ENCODE measurements around the gene MFSD6L. TPM values are rescaled to one million over a fixed set of nuclear protein-coding genes. Genes with fewer than 3 reads are reported as not detected.

MFSD6L gene, protein sequence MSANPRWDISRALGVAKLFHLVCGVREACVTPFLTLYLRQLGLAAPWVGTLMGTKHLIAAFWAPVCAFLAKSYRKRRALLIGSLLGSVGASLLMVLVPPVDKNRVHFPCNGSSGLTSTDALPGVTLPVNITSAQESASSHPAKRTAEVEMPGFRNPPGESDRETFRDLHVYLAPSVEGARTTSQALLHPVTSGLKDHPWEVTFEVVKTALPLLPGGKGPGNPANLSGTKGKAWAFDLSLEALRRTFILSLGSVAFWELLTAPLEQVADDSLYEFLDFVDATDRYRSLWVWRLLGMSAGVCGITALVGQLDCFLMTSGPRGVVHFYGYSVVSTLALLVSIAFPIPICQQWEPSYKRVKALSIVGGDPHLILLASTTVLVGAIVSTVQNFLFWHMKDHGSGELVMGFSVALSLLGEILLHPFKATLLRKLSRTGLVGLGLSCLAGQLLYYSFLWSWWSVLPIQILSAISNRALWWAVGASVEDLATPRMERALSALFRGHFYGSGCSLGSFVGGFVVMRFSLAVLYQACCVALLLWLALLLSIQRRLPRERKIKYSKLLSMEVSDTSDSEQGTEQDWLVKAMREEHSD
- 2.9 TPM for total RNA-seq

DNA sequence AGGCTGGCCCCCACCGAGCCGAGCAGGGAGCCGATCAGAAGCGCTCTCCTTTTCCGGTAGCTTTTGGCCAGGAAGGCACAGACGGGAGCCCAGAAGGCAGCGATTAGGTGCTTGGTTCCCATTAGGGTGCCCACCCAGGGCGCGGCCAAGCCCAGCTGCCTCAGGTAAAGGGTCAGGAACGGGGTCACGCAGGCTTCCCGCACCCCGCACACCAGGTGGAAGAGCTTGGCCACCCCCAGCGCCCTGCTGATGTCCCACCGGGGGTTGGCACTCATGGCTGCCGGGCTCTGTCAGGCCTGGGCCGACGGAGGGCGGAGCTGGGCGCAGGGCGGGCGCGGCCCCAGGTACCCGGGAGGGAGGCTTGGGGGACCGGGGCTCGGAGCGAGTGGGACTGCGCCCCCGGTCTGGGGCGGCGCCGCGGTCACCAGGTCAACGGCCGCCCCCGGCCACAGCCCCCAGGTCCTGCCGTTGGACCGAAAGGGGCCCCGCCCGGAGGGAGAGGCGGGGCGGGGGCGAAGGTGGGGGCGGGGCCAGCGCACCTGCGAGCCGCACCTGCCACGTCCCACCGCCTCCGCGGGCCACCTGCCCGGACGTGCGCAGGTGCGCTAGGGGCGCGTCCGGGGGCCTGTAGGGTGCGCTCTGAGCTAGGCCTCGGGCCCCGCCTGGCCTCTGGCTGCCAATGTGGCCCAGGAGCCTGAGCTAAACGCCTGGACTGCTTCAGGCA, at the start of gene MFSD6L:
Gene MFSD6L, minus strand, starts transcription at position 520 of the 724 bp plus-strand sequence. Its CDS starts 245 bp downstream, at position 275.
- DNase-seq (ENCODE audit: low spot score) = peak; percentile 56

DNA sequence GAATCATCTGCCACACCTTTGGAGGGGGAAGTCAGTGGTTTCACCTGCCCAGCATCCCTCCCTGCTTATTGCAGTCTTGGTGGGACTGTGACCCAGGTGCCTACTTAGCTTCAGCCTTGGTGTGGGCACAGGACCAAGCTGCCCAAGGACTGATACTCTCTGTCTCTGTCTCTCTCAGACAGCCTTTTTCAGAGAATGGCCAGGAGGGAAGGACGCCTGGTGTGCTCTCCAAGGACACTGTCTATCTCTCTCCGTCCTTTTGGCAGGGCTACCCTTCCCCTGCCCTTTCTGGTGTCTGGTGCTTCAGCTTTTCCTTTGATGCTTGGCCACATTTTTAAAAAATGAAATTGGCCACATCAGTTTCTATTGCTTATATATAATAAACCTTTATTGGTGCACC, 48.7 kb upstream of the MFSD6L start:
- DNase-seq (ENCODE audit: low spot score) = no peak

DNA sequence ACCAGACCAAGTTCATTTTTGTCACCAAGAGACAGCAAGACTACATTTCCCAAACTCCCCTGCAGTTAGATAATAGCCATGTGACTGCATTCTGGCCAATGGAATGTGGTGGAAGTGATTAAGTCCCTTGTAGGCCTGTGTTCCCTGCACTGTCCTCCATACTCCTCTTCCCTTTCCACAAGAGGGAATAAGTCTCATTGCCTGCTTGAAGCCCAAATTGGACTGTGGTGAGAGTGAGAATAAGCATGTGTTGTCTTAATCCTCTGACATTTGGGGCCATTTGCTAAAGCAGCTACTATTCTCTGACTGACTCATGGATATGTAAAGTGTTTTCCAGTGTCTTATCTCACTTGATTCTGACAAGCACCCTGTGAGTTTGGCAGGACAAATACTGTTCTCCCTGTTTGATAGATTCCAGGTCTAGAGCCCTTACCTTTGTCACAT, 47.6 kb upstream of the MFSD6L start:
- no peak for DNase-seq (ENCODE audit: low spot score)

DNA sequence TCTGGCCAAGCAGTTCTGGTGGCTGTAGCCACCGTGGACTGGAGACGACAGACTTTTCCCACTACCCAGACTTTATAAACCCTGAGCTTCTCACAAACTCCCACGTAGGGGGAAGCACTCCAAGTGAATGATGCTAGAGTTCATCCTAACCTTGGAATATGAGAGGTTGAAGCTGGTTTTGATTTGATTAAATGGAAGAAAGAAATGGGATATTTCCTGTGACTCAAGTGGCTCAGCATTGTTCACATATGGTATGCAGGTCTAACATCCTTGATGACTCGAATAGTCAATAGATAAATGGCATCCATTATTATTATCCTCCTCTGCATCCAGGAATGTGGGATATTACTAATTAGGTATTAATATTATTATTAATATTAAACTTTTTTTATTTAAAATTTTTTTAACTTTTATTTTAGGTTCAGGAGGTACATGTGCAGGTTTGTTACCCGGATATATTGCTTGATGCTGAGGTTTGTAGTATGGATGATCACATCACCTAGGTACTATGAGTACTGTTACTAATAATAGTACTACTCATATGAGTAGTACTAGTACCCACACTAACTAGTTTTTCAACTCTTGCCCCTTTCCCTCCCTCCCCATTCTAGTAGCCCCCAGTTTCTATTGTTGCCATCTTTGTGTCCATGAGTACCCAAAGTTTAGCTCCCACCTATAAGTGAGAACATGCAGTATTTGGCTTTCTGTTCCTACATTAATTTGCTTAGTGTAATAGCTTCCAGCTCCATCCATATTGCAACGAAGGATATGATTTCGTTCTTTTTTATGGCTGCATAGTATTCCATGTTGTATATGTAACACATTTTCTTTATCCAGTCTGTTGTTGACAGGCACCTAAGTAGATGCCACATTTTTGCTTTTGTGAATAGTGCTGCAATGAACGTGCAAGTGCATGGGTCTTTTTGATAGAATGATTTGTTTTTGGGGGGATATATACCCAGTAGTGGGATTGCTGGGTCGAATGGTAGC, 45.4 kb upstream of the MFSD6L start:
- DNase-seq (ENCODE audit: low spot score) = no peak

DNA sequence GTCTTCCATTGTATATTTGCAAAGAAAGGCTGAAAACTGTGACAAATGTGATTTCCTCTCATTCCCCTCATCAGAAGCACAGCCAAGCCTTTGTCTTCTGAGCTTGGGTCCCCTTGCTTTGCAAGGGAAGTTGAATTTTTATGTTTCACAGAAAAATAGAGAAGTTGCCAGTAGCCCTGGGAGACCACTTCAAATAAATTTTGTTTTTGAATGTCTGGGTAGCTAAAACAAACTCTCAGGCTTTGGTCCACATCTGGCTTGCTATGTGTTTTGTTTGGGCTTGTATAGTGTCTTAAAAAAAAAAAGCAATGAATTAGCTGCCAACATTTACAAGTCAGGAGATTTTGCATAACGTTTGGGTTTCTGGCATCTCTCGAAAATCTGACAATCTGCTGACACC, 44.2 kb upstream of the MFSD6L start:
- DNase-seq (ENCODE audit: low spot score) = no peak

DNA sequence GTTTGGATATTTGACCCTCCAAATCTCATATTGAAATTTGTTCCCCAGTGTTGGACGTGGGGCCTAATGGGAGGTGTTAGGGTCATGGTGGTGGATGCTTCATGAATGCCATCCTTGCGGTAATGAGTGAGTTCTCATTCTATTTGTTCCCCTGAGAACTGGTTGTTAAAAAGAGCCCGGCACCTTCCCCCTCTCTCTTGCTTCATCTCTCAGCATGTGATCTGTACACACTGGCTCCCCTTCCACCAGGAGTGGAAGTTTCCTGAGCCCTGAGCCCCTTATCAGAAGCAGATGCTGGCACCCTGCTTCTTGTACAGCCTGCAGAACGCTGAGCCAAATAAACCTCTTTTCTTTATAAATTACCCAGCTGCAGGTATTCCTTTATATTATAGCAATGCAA, 42.7 kb upstream of the MFSD6L start:
- no peak for DNase-seq (ENCODE audit: low spot score)

DNA sequence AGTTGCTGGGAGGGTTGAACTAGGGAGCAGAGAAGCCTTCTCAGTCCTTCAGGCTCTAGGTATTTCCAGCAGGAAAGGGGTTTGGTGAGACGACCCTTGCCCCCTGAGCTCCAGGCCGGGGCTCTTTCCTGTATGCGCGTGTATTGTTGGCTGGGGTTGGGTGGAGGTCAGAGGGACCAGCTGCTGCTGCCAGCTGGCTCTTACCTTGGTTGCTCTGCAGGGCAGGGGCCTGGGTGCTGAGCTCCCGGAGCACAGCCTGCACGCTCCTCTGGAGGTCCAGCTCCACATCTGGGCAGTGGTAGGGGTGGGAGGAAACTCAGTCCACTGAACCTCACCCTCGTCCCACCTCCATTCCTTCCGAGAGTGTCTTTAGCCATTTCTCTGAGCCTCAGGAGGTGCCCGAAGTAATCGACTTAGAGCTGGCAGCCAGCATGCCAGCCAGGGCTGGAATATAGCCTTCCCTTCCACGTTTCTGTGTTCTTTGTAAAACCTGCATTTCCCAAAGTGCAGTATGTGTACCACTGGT, 40.3 kb upstream of the MFSD6L start:
- no peak for DNase-seq (ENCODE audit: low spot score)

DNA sequence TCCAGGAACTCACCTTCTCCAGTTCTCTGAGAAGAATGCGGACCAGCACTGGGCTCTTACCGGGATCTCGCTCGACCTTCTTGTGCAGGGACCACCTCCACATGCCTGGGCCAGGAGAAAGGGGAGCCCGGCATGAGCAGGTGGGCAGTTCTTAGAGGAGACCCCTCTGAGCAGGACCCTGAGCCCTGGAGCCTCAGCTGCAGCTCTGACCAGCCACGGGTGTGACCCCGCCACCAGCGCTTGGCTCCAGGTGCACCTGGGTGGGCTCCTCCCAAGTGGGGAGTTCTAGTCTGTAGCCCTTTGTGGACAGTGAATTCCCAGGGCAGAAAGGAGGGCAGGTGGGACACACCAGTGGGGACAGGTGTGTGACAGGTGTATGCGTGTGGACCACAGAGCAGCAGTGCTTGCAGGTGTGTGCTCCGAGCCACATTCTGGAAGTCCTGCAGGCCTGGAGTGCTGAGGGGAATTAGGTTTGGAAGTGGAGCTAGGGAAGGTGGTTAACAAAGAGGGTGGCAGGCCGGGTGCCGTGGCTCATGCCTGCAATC, 39.5 kb upstream of the MFSD6L start:
- no peak for DNase-seq (ENCODE audit: low spot score)

DNA sequence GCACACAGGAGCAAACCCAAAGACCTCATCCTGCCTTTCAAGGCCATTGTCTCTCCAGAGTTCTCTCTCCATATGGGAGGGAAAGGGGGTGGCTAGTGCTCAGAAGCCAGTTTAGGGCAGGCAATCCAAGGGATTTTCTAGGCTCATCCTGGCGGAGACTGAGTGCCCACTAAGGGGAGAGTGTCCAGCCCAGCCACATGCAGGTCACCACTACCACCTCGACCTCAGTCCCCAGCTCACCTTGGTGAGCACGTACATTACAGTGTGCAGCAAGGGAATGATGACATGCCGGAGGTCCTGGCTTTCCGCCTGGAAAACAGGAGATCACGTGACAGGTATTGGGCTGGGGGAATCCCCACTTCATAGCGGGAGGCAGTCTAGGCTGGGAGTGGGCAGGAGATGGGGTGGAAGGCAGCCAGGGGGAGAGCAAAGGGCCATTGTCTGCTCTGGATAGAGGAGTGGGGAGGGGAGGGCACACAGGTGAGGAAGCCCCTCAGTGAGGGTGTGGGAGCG, 38.5 kb upstream of the MFSD6L start:
- no peak for DNase-seq (ENCODE audit: low spot score)

DNA sequence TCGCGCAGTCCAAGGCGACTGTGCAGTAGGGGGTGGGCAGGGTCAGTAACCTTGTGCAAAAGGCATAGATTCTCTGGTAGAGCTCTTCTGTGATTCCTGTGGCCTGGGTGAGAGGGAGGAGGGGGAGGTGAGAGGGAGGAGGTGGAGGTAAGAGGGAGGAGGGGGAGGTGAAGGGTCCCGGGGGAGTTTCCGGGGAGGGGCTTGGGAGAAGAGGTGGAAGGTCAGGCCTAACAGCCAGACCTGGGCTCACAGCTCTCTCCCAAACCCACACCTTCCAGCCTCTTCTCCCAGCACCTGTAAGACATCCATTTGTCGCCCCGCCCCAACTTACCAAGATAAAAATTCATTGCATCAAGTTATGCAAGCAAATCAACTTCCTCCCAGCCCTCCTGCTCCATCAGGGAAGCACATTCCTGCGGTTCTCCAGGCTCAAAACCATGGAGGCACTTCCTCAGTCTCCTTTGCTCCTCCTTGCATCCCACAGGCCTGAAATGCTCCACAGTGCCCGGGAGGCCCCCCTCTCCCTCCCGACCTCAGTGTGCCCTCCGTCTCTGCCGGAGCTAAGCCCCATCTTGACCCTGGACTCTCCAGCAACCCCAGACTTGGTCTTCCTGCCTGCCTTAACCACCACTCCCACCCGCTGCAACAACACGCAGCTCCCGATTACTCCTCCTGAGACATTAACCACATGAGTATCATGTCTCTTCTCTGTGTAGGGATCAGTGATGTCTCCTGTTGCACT, 37.8 kb upstream of the MFSD6L start:
- no peak for DNase-seq (ENCODE audit: low spot score)

DNA sequence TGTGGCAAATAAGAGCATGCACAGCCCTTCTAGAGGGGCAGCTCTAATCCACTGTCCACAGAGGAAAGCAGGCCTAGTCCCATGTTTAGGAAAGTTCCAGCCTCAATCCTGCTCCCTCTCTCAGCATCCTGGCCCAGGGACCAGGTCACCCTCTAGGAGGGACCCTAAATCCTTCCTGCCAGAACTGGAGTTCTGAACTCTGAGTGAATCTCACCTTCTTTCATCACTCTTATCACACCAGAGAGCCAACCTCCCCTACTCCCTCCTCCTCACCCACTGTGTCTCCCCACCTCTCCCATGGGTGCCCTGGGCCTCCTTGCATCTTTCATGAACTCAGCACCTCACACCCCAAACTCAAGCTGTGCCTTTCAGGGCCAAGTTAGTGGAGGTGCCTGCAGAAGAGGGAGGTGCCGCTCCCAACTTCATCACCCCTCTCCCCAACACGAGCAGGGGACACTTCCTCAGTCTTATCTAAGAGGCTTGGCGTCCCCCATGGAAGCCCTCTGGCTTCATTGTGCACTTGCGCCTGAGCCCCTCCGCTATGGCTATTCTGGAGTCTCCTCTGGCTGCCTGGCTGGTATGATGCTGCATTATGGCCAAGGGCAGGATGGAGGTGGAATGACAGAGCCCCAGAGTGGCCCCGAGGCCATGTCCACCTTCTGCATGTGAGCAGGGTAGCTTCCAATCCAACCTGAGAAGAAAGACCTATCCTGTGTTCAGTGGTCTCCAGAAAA, 36.6 kb upstream of the MFSD6L start:
- peak; percentile 5 for DNase-seq (ENCODE audit: low spot score)

DNA sequence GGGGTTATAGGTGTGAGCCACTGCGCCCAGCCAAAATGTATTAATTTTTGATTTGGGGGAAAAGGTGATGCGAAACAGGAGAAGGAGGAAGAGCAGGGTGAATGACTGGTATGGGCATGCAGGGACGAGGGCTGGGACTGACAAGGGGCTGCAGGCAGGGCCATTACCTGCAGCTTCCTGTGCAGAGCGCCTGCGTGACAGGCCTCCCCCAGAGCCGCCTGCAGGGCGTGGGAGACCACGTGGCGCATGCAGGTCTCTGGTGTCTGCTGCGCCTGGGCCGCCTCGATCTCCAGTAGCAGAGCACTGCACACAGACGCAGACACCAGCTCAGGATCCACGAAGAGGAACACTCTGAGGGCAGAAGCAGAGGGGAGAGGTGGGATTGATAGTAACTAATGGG, 35.9 kb upstream of the MFSD6L start:
- peak; percentile 4 for DNase-seq (ENCODE audit: low spot score)

DNA sequence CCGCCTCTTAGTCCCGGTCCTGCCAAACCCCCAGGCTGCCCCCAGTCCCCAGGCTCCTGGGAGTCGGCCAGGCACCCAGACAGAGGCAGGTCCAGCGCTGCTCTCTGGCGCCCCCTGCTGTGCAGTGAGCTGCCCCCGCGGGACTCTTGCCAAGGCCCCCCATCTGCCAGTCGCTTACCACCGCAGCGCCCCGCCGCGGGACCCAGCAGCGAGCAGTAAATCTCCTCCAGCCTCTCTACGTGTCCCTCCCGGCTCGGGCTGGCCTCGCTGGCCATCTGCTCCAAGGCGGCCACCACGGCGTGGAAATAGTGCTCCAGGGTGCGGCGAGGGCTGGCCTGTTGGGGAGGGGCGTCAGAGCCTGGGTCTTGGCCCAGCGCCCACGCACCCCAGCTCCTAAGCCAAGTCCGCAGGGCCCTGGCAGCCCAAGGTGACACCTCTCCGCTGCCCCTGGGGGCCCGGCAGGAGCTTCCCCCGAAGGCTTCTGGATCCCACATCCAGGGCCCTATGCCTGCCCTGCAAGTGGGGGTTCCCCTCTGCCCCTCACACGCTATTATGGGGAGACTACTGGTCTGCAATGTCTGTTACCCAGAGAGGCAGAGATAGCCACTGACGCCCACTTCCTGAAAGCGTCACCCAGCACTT, 33.7 kb upstream of the MFSD6L start:
- no peak for DNase-seq (ENCODE audit: low spot score)

DNA sequence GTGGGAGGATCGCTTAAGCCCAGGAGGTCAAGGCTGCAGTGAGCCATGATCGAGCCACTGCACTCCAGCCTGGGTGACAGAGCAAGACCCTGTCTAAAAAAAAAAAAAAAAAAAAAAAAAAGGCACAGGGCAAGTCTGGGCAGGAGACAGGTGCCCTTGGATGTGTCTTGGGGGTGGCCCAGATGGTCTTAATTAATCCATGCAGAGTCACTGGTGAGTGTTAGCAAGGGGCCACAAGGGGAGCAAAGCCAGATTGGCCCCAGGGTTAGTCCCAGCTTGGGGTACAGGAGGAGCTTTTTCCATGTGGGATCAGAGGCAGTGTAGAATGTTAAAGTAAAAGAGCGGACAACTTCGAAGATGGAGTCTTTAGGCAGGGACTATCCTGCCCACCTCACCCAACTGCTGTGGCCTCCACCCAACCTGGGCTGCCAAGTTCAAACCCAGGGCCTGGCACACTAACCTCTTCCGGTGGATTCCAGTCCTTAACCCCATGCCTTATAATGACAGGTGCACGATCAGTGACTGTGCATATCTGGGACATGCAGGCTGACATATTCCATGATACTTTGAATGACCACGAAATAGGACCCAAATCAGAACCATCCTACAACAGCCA, 32.2 kb upstream of the MFSD6L start:
- no peak for DNase-seq (ENCODE audit: low spot score)

DNA sequence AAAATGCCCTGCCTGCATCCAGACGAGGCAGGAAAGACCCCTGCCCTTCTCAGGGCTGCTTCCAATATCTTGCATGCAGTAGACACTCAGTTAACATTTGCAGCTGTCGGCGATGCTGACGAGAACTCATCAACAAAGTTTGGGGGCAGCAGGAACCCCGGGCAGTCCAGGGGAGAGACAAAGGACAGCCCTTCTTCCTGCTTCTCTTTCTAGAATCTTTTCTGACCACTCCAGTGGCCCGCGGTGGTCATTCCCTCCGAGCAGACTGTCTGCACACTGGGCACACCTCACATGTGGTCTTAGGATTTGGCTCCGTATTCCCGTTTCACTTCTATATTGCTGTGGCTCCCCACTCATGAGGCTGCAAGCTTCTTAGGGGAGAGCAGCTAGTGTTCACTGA, 31.0 kb upstream of the MFSD6L start:
- DNase-seq (ENCODE audit: low spot score) = no peak

DNA sequence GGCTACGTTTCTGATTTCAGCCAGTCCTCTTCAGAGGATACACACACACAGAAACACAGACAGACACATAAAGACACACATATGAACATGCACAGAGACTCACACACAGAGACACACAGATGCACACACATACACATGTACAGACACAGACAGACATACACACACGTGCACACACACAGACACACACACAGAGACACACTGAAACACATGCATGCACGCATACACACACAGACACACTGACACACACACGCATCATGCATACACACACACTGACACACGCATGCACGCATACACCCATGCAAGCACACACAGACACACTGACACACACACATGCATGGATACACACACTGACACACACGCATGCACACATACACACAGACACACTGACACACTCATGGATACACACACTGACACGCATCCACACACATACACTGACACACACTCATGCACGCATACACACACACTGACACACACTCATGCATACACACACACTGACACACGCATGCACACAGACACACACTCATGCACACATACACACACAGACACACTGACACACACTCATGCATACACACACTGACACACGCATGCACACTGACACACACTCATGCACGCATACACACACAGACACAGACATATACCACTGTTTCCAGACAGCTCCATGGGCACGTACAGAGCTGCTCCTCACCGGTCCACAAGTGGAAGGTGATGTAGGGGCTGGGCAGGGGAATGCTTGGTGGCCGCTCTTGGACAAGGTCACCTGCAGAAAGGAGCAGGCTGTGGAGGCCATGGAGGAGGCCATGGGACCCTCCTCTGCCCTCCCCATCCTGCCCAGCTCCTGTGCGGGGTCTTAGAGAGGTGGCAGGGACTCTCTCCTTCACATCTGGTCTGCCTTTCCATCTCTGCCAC, 30.1 kb upstream of the MFSD6L start:
- no peak for DNase-seq (ENCODE audit: low spot score)

DNA sequence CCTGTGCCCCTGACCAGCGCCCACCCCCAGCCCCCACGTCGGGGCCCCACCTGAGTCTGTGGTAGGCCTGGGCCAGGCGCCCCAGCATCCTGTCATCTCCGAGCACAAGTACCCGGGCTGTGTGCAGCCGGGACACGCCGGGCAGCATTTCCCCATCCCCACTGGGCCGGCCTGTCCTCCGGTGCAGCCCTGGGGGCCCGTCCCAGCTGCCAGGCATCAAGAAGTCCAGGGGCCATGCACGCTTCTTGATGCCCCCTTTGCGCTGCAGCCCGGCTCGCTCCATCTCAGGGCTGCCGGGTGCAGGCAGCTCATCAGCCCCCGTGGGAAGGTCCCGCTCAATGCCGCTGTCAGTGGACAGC, 29.3 kb upstream of the MFSD6L start:
- no peak for DNase-seq (ENCODE audit: low spot score)
